ENCODE measurements around the gene PTPRG.
A peak's percentile ranks its signal among the peaks of the same experiment; 100 is the strongest.

The PTPRG gene

DNA sequence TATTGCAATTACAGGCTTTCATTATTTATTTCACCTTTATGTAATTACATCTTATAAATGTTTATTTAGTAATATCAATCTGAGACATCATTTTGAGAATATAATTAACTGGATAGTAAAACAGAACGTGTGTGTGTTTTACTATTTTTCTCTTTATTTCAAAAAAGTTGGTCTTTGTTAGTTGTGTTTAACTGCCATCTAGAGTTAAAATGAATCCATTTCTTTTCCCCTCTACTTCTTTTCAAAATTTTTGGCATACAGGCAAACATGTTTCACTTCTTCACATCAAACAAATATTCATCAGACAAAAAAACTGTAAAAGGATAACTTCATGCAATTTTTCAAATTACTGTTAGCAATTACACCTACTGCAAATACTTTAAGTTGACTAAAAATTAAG is 750.8 kb downstream of the PTPRG start:
- no peak for DNase-seq

GRCh38 chr3:62316525-62316924 is 755.2 kb downstream of the PTPRG start:
- no peak for DNase-seq

DNA sequence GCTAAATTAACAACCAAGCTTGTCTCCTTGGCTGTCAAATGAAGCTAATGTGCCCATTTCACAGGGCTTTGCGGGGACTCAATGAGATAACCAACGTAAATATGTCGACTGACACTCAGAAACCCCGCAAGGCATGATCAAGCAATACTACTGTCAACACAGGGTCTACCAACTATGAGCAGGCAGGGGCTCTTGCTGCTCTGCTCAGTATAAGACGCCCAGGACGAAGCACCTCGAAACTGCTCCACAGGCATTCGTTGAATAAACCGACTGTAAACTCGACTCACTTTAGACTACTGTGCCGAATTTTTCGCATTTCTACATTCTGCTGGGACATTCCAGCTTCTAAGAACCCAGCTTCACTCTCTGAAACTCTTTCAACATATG is 757.0 kb downstream of the PTPRG start:
- no peak for DNase-seq

- DNase-seq, result peak; percentile 87
These were observed 757.6 kb downstream of the PTPRG start for GRCh38 chr3:62318752-62319569.

- no peak for DNase-seq
These were observed 758.3 kb downstream of the PTPRG start for GRCh38 chr3:62319570-62320243.

DNA sequence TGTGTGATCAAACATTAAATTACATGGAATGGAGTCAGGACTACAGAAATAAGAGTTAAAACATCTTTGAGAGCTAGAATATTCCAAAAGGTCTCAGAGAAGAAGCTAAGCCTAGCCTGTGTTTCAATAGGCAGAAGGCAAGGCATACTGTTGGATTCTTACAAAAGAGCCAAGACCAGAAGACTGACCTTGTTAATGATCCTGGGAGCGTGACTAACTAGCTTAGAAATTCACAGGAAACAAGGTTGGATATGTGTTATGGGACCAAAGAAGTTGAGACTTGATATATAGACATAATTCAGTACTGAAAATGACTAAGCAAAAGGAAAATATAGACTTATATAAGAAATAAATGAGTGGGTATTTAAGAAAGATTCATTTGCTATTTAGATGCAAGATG is 761.9 kb downstream of the PTPRG start:
- DNase-seq, result no peak

- no peak for DNase-seq
These were observed 764.5 kb downstream of the PTPRG start for GRCh38 chr3:62325896-62326295.

- DNase-seq, result no peak
These were observed 768.6 kb downstream of the PTPRG start for GRCh38 chr3:62329971-62330370.

- DNase-seq, result no peak
These were observed 770.6 kb downstream of the PTPRG start for GRCh38 chr3:62332017-62332416.

DNA sequence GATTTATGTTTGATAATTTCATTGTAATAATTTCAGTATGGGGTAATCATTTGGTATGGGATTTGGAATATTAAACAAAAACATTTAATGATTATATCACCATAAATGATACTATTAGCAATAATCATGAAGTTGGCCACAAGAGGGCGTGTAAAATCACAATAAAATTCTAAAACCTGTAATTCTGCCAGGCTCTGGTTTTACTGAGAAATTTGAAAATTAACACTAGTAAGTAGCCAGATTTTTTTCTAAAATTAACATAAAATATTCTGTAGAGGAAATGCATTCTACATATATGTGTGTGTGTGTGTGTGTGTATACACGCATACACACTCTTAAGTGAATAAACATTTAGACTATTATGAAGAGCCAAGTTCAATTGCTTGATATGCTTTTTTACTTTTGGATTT is 771.5 kb downstream of the PTPRG start:
- DNase-seq, result peak; percentile 20

- no peak for DNase-seq
These were observed 773.8 kb downstream of the PTPRG start for GRCh38 chr3:62335196-62335595.

DNA sequence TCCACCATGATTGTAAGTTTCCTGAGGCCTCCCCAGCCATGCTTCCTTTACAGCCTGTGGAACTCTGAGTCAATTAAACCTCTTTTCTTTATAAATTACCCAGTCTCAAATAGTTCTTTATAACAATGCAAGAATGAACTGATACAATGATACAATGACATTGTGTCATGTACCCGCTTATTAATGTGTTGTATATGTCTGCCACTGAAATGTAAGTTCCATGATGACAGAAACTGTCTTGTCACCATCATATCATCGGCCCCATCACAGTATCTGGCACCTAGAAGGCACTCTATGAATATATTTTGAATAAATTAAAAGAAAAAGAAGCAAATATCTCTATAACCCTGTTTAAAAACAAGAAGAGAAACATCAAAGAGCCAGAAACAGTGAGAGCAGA is 782.4 kb downstream of the PTPRG start:
- no peak for DNase-seq

Measured in fibroblast of skin of back (primary cell).